Head of caudate nucleus (tissue), 42 donors: ENCODE measurements around the gene ANO9.
A peak's percentile ranks its signal among the peaks of the same experiment; 100 is the strongest.

ENCODE experiments used
- DNase-seq, 42 donors: peaks; one replicate each; pipeline versions ENCODE4 v3.0.0 to v3.0.0-alpha.2; 2020 to 2021; ENCODE audit warnings: mixed read lengths in 7 of 42
- intact Hi-C: fragments of 100-400 bp; cut with DNase I; formaldehyde crosslinking; loops from one replicate; pipeline ENCODE4 v1.15.0; 2022

ANO9 gene

DNA sequence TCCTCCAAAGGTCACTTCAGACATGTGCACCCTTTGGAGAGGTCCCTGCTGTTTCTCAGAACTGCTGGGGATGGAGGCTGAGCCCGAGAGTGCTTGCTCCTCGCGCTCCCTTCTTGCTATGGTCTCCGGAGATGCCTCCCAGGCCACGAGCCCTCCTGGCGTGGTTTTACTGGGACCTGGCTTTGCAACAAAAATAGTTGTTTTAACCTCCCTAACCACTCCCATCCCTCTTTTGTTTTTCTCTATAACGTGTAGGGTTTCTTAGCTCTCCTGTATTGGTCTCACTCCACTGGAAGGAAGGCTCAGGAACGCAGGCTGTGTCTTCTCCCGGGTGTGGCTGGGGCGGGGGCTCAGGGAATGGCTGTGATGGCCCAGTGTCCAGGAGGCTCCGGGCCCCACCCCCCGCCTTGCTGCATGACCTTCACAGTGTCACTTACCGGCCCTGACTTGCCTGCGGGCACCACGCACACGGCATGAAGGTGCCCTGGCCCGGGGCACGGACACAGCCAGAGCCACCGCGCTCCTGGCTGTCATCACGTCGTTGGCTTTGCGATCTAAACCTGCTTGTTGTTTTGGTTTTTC is 13.8 kb upstream of the ANO9 start:
- no peak for DNase-seq
- intact Hi-C loops, result no loop called here

GRCh38 chr11:454801-455565 is 13.2 kb upstream of the ANO9 start:
- intact Hi-C loops, result no loop called here
- DNase-seq, result no peak

DNA sequence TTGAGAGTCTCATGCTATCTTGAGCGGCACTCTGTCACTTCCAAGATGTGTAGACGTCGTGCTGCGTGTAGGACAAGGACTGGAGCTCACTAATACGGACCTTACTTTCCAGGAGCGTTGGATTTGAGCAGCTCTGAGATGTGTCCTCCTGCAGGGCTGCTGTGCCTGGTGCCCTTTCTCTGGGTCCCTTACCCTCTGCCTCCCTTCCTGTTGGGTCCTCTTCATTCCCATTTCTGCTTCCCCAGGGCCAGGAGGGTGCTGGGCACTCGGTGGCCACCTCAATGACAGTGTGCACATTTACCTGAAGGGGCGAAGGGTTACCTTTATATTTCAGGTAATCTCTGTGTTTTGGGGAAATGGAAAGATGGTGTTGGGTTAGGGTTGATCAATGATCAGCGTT is 12.2 kb upstream of the ANO9 start:
- DNase-seq, result no peak
- intact Hi-C loops, result no loop called here

GRCh38 chr11:453564-453963 is 11.8 kb upstream of the ANO9 start:
- DNase-seq, result no peak
- intact Hi-C loops, result no loop called here

DNA sequence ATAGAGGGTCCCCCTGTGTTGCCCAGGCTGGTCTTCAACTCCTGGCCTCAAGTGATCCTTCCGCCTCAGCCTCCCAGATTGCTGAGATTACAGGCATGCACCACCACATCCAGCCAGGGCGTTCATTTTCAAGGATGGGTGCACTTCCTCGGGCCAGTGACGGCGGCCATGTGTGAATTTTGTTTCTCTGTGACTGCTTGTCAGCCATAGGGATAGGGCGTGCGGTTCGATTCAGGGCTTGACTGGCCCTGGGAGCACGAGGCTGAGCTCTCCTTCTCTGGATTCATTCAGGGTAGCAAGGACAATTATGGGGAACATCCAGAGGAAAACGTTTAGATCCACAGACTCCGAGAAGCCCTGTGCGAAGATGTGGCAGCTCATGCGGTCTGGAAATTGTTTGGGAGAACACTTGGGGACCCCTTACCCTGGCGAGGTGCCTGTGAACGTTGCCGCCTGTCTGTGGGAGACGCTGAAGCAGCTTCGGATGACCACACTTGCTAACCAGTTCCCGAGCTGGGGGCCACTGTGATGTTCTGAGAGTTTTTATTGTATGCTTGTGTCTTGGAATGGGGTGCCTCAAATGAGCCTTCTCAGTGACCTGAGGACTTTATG is 11.2 kb upstream of the ANO9 start:
- intact Hi-C loops, result no loop called here
- DNase-seq, result no peak

DNA sequence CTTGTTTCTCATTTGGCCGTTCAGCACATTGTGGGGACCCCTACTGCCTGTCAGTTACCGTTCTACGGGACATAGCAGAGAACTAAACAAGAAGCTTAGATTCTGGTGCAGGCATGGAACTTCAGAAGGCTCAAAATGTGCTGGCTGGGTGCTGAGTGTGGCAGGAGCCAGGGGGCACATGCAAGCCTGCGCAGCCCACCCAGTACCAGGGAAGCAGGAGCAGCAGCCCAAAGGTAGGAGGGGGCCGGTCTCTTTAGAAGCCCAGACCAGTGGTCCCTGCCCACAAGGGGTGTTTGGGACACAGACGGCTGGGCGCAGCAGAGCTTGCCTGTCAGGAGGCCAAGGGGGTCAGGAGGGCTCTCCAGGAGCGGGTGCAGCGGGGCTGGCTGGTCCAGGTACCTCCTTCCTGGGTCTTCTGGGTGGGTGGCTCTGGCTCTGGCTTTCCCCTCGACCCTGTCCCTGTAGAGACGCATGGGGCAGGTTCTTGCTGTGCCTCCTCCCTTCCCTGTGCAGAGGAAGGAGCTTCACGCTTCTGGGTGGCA is 10.5 kb upstream of the ANO9 start:
- no peak for DNase-seq
- intact Hi-C loops, result no loop called here

DNA sequence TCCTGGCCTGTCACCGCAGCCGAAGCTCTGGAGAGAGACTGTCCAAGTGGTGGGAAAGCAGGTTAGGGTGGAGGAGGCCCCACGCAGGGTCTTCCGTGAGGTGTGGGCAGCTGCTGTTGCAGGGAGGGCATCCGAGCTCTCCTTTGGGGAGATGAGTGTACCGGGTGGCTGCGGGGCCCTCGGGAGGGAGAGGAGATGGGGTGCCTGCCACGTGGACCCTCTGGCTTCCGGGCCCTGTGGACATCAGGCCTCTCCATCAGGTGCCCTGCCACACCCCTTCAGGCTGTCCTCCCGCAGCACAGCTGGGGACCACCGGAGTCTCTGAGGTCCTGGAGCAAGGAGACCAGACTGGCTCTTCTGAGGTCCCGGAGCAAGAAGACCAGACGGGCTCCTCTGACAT is 9.9 kb upstream of the ANO9 start:
- intact Hi-C loops, result no loop called here
- DNase-seq, result no peak

- DNase-seq, result peak; percentile 51 to 88 (median 76)
- intact Hi-C loops, result no loop called here
Measured at GRCh38 chr11:450809-451451, 9.1 kb upstream of the ANO9 start.

- intact Hi-C loops, result loop anchor here (5.0 kb wide), 1 partner anchor 57 kb away; the partner anchor contains the start of gene RNH1
- DNase-seq, result peak; percentile 93 to 99 (median 97)
Measured at GRCh38 chr11:449889-450808, 8.3 kb upstream of the ANO9 start, which contains the start of gene PTDSS2. Gene PTDSS2, plus strand, starts transcription at chr11:450279. Its CDS starts 177 bp downstream, at chr11:450456.

DNA sequence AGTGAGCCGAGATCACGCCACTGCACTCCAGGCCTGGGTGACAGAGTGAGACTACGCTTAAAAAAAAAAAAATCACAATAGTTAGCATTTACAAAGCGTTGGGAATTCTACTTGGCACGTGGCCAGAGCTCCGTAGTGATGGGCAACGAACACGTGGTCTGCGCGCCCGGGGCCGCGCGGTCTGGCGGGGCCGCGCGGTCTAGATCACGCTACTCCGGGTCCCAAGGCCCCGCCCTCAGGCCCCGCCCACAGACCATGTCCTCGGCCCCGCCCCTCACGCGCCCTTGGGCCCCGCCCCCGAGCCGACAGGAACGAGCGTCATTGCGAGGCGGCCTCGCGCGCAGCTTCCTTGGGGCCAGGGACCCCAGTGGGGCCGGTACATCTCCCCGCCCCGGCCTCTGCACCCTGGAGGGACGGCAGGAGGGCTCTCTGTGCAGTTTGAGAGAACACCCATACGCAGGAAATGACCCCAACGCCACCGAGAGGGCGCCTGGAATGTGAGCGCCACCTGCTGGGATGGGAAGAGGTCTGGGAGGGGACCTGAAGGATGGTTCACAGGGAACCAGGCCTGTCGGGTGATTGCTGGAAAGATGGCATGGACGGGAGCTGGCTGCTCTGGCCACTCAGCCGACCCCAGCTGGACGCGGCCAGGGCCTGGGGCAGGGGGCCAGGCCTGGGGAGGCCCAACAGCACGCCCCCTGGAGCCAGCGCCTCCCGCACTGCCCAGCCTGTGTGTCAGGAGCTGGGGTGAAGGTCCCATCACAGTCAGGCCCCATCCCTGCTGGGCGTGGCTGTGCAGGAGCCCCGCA is 6.3 kb upstream of the ANO9 start:
- DNase-seq, result peak; percentile 88 to 98 (median 94)
- intact Hi-C loops, result loop anchor here (5.0 kb wide), 1 partner anchor 59 kb away; the partner anchor contains the start of gene RNH1

DNA sequence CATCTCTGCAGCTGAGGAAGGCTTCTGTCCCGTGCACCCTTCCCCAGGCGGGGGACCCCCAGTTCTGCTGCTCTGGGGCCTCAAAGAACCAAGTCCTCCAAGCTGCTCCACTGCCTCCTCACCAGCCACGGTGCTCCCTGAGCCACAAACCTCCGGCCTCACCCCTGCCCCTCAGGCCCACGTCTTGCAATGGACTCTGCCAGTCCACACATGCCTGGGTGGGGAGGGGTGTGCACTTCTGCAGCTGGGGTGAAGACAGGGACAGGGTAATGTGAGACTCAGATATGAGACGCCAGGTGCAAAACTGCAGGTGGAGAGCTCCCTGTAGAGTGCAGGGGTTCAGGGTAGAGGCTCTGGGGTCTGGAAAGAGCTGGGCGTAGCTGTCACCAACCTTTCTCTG is 5.1 kb upstream of the ANO9 start:
- no peak for DNase-seq
- intact Hi-C loops, result loop anchor here (5.0 kb wide), 1 partner anchor 60 kb away; the partner anchor contains the start of gene RNH1

- DNase-seq, result no peak
- intact Hi-C loops, result loop anchor here (5.0 kb wide), 1 partner anchor 61 kb away; the partner anchor contains the start of gene RNH1
Measured at GRCh38 chr11:445765-446588, 4.2 kb upstream of the ANO9 start.

DNA sequence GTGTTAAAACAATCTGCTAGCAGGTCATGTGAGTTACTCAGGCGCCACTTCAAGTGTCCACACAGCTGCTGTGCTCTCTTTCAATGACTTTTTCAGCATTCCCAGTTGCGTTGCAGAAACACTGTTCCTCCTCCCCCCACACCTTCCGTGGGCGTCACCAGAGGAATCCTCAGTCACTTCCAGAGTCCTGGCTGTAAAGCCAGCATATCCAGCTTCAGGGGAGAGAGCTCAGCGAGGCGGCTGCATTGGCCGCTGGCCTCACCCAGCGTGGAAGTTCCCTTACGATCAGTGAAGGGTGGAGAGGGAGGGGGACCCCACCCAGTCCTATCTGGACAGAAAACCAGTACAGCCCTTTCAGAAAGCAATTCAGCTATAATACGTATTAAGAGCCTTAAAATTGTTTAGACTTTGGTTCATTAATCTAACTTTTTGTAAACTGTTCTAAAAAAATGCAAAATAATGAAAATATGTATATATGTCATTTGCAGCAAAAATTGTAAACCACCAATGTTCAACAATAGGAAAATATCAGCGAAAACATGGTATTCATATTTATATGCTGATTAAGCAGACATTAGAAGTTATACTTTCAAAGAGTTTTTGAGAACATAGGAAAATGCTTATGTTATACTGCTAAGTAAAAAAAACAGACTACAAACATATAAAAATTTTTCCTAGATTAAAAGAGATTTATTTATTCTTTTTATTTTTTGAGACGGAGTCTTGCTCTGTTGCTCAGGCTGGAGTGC is 2.8 kb upstream of the ANO9 start:
- intact Hi-C loops, result loop anchor here (5.0 kb wide), 1 partner anchor 63 kb away; the partner anchor contains the start of gene RNH1
- DNase-seq, result peak in 28 of 42 donors; percentile 23 to 74 (median 50)

DNA sequence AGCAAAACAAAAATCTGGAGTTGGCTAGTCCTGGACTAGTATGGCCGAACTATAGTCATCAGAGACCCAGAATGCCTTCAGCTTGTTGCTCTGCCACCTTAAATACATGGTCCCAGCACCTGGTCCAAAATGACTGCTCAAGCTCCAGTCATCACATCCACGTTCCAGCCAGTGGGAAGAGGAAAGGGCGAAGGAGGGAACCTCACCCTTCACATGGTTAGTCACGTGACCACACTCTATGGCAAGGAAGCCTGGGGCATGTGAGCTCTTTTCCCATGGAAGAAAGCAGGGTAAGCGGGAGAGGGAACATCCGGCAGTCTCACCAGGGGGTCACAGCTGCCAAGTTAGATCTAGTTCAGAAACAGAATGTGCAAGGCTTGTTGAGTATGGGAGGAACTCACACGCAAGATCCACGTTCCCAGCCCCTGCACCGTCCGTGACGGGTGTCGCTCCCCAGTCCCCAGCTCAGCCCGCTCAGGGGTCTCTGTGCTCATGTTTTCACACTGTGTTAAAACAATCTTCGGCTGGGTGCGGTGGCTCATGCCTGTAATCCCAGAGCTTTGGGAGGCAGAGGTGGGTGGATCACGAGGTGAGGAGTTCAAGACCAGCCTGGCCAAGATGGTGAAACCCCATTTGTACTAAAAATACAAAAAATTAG is 1.9 kb upstream of the ANO9 start:
- intact Hi-C loops, result no loop called here
- DNase-seq, result no peak

DNA sequence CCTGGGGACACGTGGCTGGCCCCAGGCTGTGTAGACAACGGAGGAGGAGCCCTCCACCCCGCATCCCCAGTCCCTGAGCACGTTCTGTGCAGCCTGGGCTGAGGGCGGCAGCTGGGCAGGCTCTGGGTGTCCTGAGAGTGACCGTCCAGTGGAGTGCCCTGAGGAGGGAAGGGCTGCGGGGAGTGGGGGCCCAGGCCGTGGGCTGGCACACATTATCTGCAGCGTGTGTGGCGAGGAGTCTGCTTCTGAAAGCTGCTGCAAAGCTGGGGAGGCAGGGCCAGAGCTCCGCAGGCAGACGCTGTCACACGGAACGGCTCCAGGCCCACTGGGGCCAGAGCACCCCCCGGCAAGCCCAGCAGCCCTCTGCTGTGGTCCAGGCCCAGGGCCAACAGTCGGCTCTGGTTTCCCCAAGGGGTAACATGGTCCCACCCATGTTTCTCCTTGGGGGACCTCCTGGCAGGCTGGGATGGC is 835 bp upstream of the ANO9 start:
- DNase-seq, result no peak
- intact Hi-C loops, result no loop called here
